PC-9 (cell line): ENCODE results near the gene OAS1. TPM values are rescaled to one million over a fixed set of nuclear protein-coding genes. Genes with fewer than 3 reads are reported as not detected.

Experiments
- Bru-seq: library from RNA; stranded (reverse); fragments of 400-500 nt; gene quantifications from one replicate; lab custom pipeline; 2021; lab: Mats Ljungman, UMichigan
- BruChase-seq, 2 experiments: library from RNA; stranded (reverse); fragments of 400-500 nt; gene quantifications; one replicate each; lab custom pipeline; 2021; lab: Mats Ljungman, UMichigan
- BruUV-seq: library from RNA; stranded (reverse); fragments of 400-500 nt; replicated peaks from 2 replicates; lab custom pipeline; 2021; lab: Mats Ljungman, UMichigan
- CTCF ChIA-PET: fragments of 300-600 bp; sonication (Branson Sonifier 250); formaldehyde crosslinking; loops from one replicate; lab custom pipeline; 2022; ENCODE audit warnings: antibody characterized with exemption; lab: Charles Lee
- POLR2A ChIA-PET: fragments of 300-600 bp; sonication (Branson Sonifier 250); formaldehyde crosslinking; loops from one replicate; lab custom pipeline; 2022; ENCODE audit warnings: antibody characterized with exemption; ENCODE audit not compliant: unreplicated experiment; lab: Charles Lee
- DNase-seq, 2 experiments: peaks; one replicate each; pipeline versions ENCODE4 v3.0.0 to v3.0.0-alpha.2; 2015 to 2022; ENCODE audit warnings: mixed read lengths in 1 of 2
- H2AFZ ChIP-seq: fragments of 200-600 bp; sonication (generic); 2 replicates; pipeline ENCODE4 v1.8.1; 2017; ENCODE audit warnings: antibody characterized with exemption
- H3F3A ChIP-seq: fragments of 200-600 bp; sonication (generic); 2 replicates; pipeline ENCODE4 v1.8.1; 2017; ENCODE audit warnings: antibody characterized with exemption, mild to moderate bottlenecking, low read depth; ENCODE audit not compliant: insufficient read depth
- H3K27ac ChIP-seq: fragments of 200-600 bp; sonication (generic); 2 replicates; pipeline ENCODE4 v1.6.1; 2016; ENCODE audit warnings: mixed run types
- H3K27me3 ChIP-seq: fragments of 200-600 bp; sonication (generic); 2 replicates; pipeline ENCODE4 v1.6.1; 2016; ENCODE audit warnings: low read depth, mixed run types; ENCODE audit not compliant: insufficient read depth
- H3K36me3 ChIP-seq: fragments of 200-600 bp; sonication (generic); 2 replicates; pipeline ENCODE4 v1.6.1; 2016; ENCODE audit warnings: low read depth, mixed run types
- H3K4me1 ChIP-seq: fragments of 200-600 bp; sonication (generic); replicated peaks from 2 replicates; pipeline ENCODE4 v1.6.1; 2016; ENCODE audit warnings: mixed run types; ENCODE audit not compliant: insufficient read depth
- H3K4me2 ChIP-seq: fragments of 200-600 bp; sonication (generic); 2 replicates; pipeline ENCODE4 v1.6.1; 2017; ENCODE audit warnings: mixed run types
- H3K4me3 ChIP-seq: fragments of 200-600 bp; sonication (generic); 2 replicates; pipeline ENCODE4 v1.6.1; 2016; ENCODE audit warnings: mixed run types
- H3K79me2 ChIP-seq: fragments of 200-600 bp; sonication (generic); 2 replicates; pipeline ENCODE4 v1.6.1; 2017; ENCODE audit warnings: low read depth, mixed run types
- H3K9me2 ChIP-seq: fragments of 200-600 bp; sonication (generic); 2 replicates; pipeline ENCODE4 v1.8.1; 2017; ENCODE audit warnings: mild to moderate bottlenecking; ENCODE audit not compliant: insufficient read depth
- H3K9me3 ChIP-seq: fragments of 200-600 bp; sonication (generic); 2 replicates; pipeline ENCODE4 v1.8.1; 2016; ENCODE audit warnings: low read depth; ENCODE audit not compliant: insufficient read depth
- H4K20me1 ChIP-seq: fragments of 200-600 bp; sonication (generic); 2 replicates; pipeline ENCODE4 v1.8.1; 2017; ENCODE audit not compliant: insufficient read depth
- CTCF ChIP-seq: fragments of 200-600 bp; sonication (generic); conservative IDR thresholded peaks from 2 replicates; pipeline ENCODE4 v1.6.1; 2017; ENCODE audit warnings: mixed run types, antibody characterized with exemption, mild to moderate bottlenecking, moderate library complexity
- EZH2 ChIP-seq: fragments of 200-600 bp; sonication (generic); IDR thresholded peaks from 2 replicates; pipeline ENCODE4 v1.8.0; 2017; ENCODE audit warnings: antibody characterized with exemption, low read depth
- intact Hi-C: fragments of 100-400 bp; cut with micrococcal nuclease; formaldehyde crosslinking; loops from one replicate; pipeline ENCODE4 v1.10.0; 2022; ENCODE audit not compliant: unreplicated experiment
- long read RNA-seq: library from polyadenylated mRNA; stranded (forward); transcript quantifications from one replicate; pipeline ENCODE4 v2.0.0, GENCODE V29; 2022
- total RNA-seq: library from RNA; stranded (reverse); gene quantifications from 2 replicates; pipeline ENCODE4 v1.2.3, GENCODE V29; 2021

OAS1 gene
- 13.4 and 18.8 TPM in 2 replicates for total RNA-seq
- Bru-seq, nascent RNA: percentile 39 among the genes with signal in this experiment
- percentile 35 among the genes with signal in this experiment for BruChase-seq, experiment 1, labeled RNA remaining after a 2-hour chase
- percentile 43 among the genes with signal in this experiment for BruChase-seq, experiment 2, labeled RNA remaining after a 6-hour chase
- long read RNA-seq, transcript OAS1-201 (6 exons, 1,816 nt): minor isoform, 6 of 51 reads
- long read RNA-seq, transcript OAS1-203 (5 exons, 1,990 nt): major isoform, 31 of 51 reads
- long read RNA-seq, partial matches to known transcripts: 1 of 51 reads
- long read RNA-seq, other reads (novel, unspliced or antisense): 11 of 51 reads

- Histone ChIP-seq H3K9me2 (no peaks in the 10 kb centered on the region), H4K20me1 (no peaks in the 10 kb centered on the region), H3K27me3 (no peaks in the 10 kb centered on the region), H3K36me3 (no peaks in the 10 kb centered on the region), H3F3A (no peaks in the 10 kb centered on the region; the same call in 1 of the 2 replicates), H3K4me2 (peak within 1 kb of the TSS; percentile 71), H3K4me3 (peak within 1 kb of the TSS; percentile 48), H2AFZ (peak within 1 kb of the TSS; percentile 33; the same call in 1 of the 2 replicates), H3K9me3 (no peaks in the 10 kb centered on the region), H3K79me2 (no peaks in the 10 kb centered on the region), H3K27ac (peak within 1 kb of the TSS; percentile 58), H3K4me1 (peaks cover 18% of the 10 kb centered on the region)
- ChIA-PET CTCF (interaction anchor here (0.7 kb wide), 2 partner anchors 11 to 31 kb away, joined by 3 read pairs; partner anchors contain the start of gene OAS3), POLR2A (interaction anchor here (0.6 to 0.7 kb wide), 2 partner anchors 19 to 43 kb away, joined by 5 to 7 read pairs; no protein-coding TSS in a partner anchor)
- TSS peak; percentile 68 for BruUV-seq
- DNase-seq: peak; percentile 43 to 73
- TF ChIP-seq CTCF: no peak
- TF ChIP-seq EZH2: no peak
- intact Hi-C loops: loop anchor here (10.0 kb wide), 2 partner anchors 88 to 248 kb away; no protein-coding TSS in a partner anchor
These were observed at the start of gene OAS1 for GRCh38 chr12:112906712-112907414. OAS1 (plus strand) TSS chr12:112906962; CDS start chr12:112907040, 78 bp downstream.

- Histone ChIP-seq H3K4me3 (no peak overlapping the region), H3K27ac (no peak overlapping the region), H2AFZ (no peak overlapping the region), H3K79me2 (no peaks in the 10 kb centered on the region), H3K9me2 (no peaks in the 10 kb centered on the region), H3K27me3 (peaks cover 97% of the 10 kb centered on the region), H3K9me3 (no peaks in the 10 kb centered on the region), H3F3A (no peaks in the 10 kb centered on the region), H3K36me3 (no peaks in the 10 kb centered on the region), H3K4me2 (no peak overlapping the region), H4K20me1 (no peaks in the 10 kb centered on the region), H3K4me1 (no peaks in the 10 kb centered on the region)
- TF ChIP-seq CTCF (no peak), EZH2 (no peak)
- intact Hi-C loops: no loop called here
- no peak for DNase-seq
- ChIA-PET POLR2A (no interaction called here), CTCF (no interaction called here)
- BruUV-seq: no TSS peak
These were observed 47.5 kb upstream of the OAS1 start for GRCh38 chr12:112859291-112859690.

- TF ChIP-seq EZH2 (no peak), CTCF (no peak)
- POLR2A ChIA-PET: no interaction called here
These were observed 46.6 kb upstream of the OAS1 start for GRCh38 chr12:112860181-112860580.

More at GRCh38 chr12:112860181-112860580, 46.6 kb upstream of the OAS1 start:
- H3K4me1 ChIP-seq: no peaks in the 10 kb centered on the region
- no peak overlapping the region for H3K4me3 ChIP-seq
- no peaks in the 10 kb centered on the region for H3K9me3 ChIP-seq
- no peaks in the 10 kb centered on the region for H3K79me2 ChIP-seq
- no peaks in the 10 kb centered on the region for H3F3A ChIP-seq
- intact Hi-C loops: no loop called here
- no TSS peak for BruUV-seq
- H3K9me2 ChIP-seq: no peaks in the 10 kb centered on the region
- peaks cover 97% of the 10 kb centered on the region for H3K27me3 ChIP-seq
- H4K20me1 ChIP-seq: no peaks in the 10 kb centered on the region
- no peak overlapping the region for H3K27ac ChIP-seq
- CTCF ChIA-PET: no interaction called here
- H3K36me3 ChIP-seq: no peaks in the 10 kb centered on the region
- H2AFZ ChIP-seq: no peak overlapping the region
- no peak overlapping the region for H3K4me2 ChIP-seq
- no peak for DNase-seq
